Measurements from ENCODE around the gene ANKZF1.
"Not testable (repeated sequence)": the region's sequence is repeated elsewhere in the genome, so short reads cannot be mapped to it uniquely, and the experiment has no call there.

The ANKZF1 gene

GRCh38 chr2:219197388-219197787, 32.2 kb upstream of the ANKZF1 start:
- no peaks in the 10 kb centered on the region for H3K4me1 ChIP-seq (ENCODE audit: low read depth, poor library complexity, severe bottlenecking)
- H3K4me2 ChIP-seq: no peak overlapping the region
- H3K9ac ChIP-seq: no peak overlapping the region
- H4K20me1 ChIP-seq (ENCODE audit: insufficient read depth): no peaks in the 10 kb centered on the region
- H2AFZ ChIP-seq (ENCODE audit: low read depth): no peak overlapping the region
- TF ChIP-seq CTCF (conservative IDR thresholded peaks at IDR 0.05; ENCODE audit: low read depth, low read length): no peak
- no peaks in the 10 kb centered on the region for H3K79me2 ChIP-seq (ENCODE audit: insufficient read depth, low read depth)
- no peak overlapping the region for H3K27ac ChIP-seq
- no peaks in the 10 kb centered on the region for H3K36me3 ChIP-seq (ENCODE audit: insufficient read depth)
- no peak overlapping the region for H3K4me3 ChIP-seq (IDR thresholded peaks at IDR 0.05; ENCODE audit: insufficient read depth, low read depth, low read length)
- no peaks in the 10 kb centered on the region; the same call in 1 of the 2 replicates for H3K27me3 ChIP-seq (ENCODE audit: insufficient read depth, low read depth)

- H3K79me2 ChIP-seq (ENCODE audit: insufficient read depth, low read depth): no peaks in the 10 kb centered on the region
- TF ChIP-seq CTCF (conservative IDR thresholded peaks at IDR 0.05; ENCODE audit: low read depth, low read length): no peak
- H3K4me2 ChIP-seq: no peak overlapping the region
- H3K4me3 ChIP-seq (IDR thresholded peaks at IDR 0.05; ENCODE audit: insufficient read depth, low read depth, low read length): no peak overlapping the region
- no peaks in the 10 kb centered on the region for H3K4me1 ChIP-seq (ENCODE audit: low read depth, poor library complexity, severe bottlenecking)
- no peak overlapping the region for H2AFZ ChIP-seq (ENCODE audit: low read depth)
- no peaks in the 10 kb centered on the region for H4K20me1 ChIP-seq (ENCODE audit: insufficient read depth)
- no peak overlapping the region for H3K9ac ChIP-seq
- H3K36me3 ChIP-seq (ENCODE audit: insufficient read depth): no peaks in the 10 kb centered on the region
- no peaks in the 10 kb centered on the region; the same call in 1 of the 2 replicates for H3K27me3 ChIP-seq (ENCODE audit: insufficient read depth, low read depth)
- H3K27ac ChIP-seq: no peak overlapping the region
Measured at GRCh38 chr2:219198974-219199373, 30.6 kb upstream of the ANKZF1 start.

- no peaks in the 10 kb centered on the region for H3K4me1 ChIP-seq (ENCODE audit: low read depth, poor library complexity, severe bottlenecking)
- H4K20me1 ChIP-seq (ENCODE audit: insufficient read depth): no peaks in the 10 kb centered on the region
- H3K36me3 ChIP-seq (ENCODE audit: insufficient read depth): no peaks in the 10 kb centered on the region
- no peak overlapping the region for H3K4me2 ChIP-seq
- H3K27ac ChIP-seq: no peak overlapping the region
- no peaks in the 10 kb centered on the region; the same call in 1 of the 2 replicates for H3K27me3 ChIP-seq (ENCODE audit: insufficient read depth, low read depth)
- H3K9ac ChIP-seq: no peak overlapping the region
- H2AFZ ChIP-seq (ENCODE audit: low read depth): no peak overlapping the region
- H3K79me2 ChIP-seq (ENCODE audit: insufficient read depth, low read depth): no peaks in the 10 kb centered on the region
- TF ChIP-seq CTCF (conservative IDR thresholded peaks at IDR 0.05; ENCODE audit: low read depth, low read length): no peak
- no peak overlapping the region for H3K4me3 ChIP-seq (IDR thresholded peaks at IDR 0.05; ENCODE audit: insufficient read depth, low read depth, low read length)
Measured at GRCh38 chr2:219199470-219200211, 30.0 kb upstream of the ANKZF1 start.

- H3K27me3 ChIP-seq (ENCODE audit: insufficient read depth, low read depth); H3K79me2 ChIP-seq (ENCODE audit: insufficient read depth, low read depth); H3K4me3 ChIP-seq (IDR thresholded peaks at IDR 0.05; ENCODE audit: insufficient read depth, low read depth, low read length); H2AFZ ChIP-seq (ENCODE audit: low read depth); H3K36me3 ChIP-seq (ENCODE audit: insufficient read depth); H3K27ac ChIP-seq; H3K4me1 ChIP-seq (ENCODE audit: low read depth, poor library complexity, severe bottlenecking); H3K9ac ChIP-seq; H3K4me2 ChIP-seq; H4K20me1 ChIP-seq (ENCODE audit: insufficient read depth): not testable (repeated sequence)
Measured at GRCh38 chr2:219200502-219201326, 28.9 kb upstream of the ANKZF1 start.

- H3K36me3 ChIP-seq (ENCODE audit: insufficient read depth); H4K20me1 ChIP-seq (ENCODE audit: insufficient read depth); H3K27ac ChIP-seq; H3K9ac ChIP-seq; H2AFZ ChIP-seq (ENCODE audit: low read depth); H3K79me2 ChIP-seq (ENCODE audit: insufficient read depth, low read depth); H3K4me3 ChIP-seq (IDR thresholded peaks at IDR 0.05; ENCODE audit: insufficient read depth, low read depth, low read length); H3K27me3 ChIP-seq (ENCODE audit: insufficient read depth, low read depth); H3K4me2 ChIP-seq: not testable (repeated sequence)
- peaks cover 11% of the 10 kb centered on the region for H3K4me1 ChIP-seq (ENCODE audit: low read depth, poor library complexity, severe bottlenecking)
Measured at GRCh38 chr2:219201331-219201730, 28.3 kb upstream of the ANKZF1 start.

Measured in KMS-11 (cell line).